H9 (cell line): Measurements from ENCODE around the gene VWA5B1. TPM values are rescaled to one million over a fixed set of nuclear protein-coding genes. Genes with fewer than 3 reads are reported as not detected.

Experiments
- DNase-seq: peaks from one replicate; pipeline ENCODE4 v3.0.0-alpha.2; 2017
- H2AFZ ChIP-seq: one replicate; pipeline ENCODE4 v1.6.1; 2013; ENCODE audit warnings: mild to moderate bottlenecking, low read length, control low read depth, moderate library complexity
- H2AK5ac ChIP-seq: 2 replicates; pipeline ENCODE4 v1.6.1; 2013; ENCODE audit warnings: low read length, control low read depth, mixed read lengths; ENCODE audit not compliant: insufficient read length
- H2BK120ac ChIP-seq: one replicate; pipeline ENCODE4 v1.6.1; 2013; ENCODE audit warnings: low read depth, mild to moderate bottlenecking, low read length, control low read depth, inconsistent platforms; ENCODE audit not compliant: poor library complexity, severe bottlenecking
- H2BK12ac ChIP-seq: 2 replicates; pipeline ENCODE4 v1.6.1; 2013; ENCODE audit warnings: low read length, control low read depth, mixed read lengths, low read depth; ENCODE audit not compliant: insufficient read length
- H2BK15ac ChIP-seq: 2 replicates; pipeline ENCODE4 v1.6.1; 2013; ENCODE audit warnings: low read depth, low read length, control low read depth
- H2BK20ac ChIP-seq: one replicate; pipeline ENCODE4 v1.6.1; 2013; ENCODE audit warnings: low read depth, mild to moderate bottlenecking, low read length, control low read depth, inconsistent platforms; ENCODE audit not compliant: poor library complexity, severe bottlenecking
- H2BK5ac ChIP-seq: 2 replicates; pipeline ENCODE4 v1.6.1; 2013; ENCODE audit warnings: low read length, control low read depth, mixed read lengths; ENCODE audit not compliant: insufficient read length
- H3K14ac ChIP-seq: 2 replicates; pipeline ENCODE4 v1.6.1; 2013; ENCODE audit warnings: low read length, control low read depth; ENCODE audit not compliant: insufficient read depth
- H3K18ac ChIP-seq: 2 replicates; pipeline ENCODE4 v1.6.1; 2013; ENCODE audit warnings: low read depth, mild to moderate bottlenecking, mixed read lengths, low read length, control low read depth; ENCODE audit not compliant: insufficient read length
- H3K23ac ChIP-seq: 2 replicates; pipeline ENCODE4 v1.6.1; 2013; ENCODE audit warnings: low read length, control low read depth, mixed read lengths, low read depth; ENCODE audit not compliant: insufficient read length
- H3K23me2 ChIP-seq: 2 replicates; pipeline ENCODE4 v1.6.1; 2013; ENCODE audit warnings: low read depth, mild to moderate bottlenecking, mixed read lengths, low read length, control low read depth; ENCODE audit not compliant: insufficient read length, poor library complexity, severe bottlenecking
- H3K27ac ChIP-seq: 2 replicates; pipeline ENCODE4 v1.5.1; 2013; ENCODE audit warnings: low read length, control low read depth, mixed read lengths, low read depth; ENCODE audit not compliant: insufficient read length
- H3K27me3 ChIP-seq: 2 replicates; pipeline ENCODE4 v1.6.1; 2013; ENCODE audit warnings: low read length, control low read depth, inconsistent platforms; ENCODE audit not compliant: insufficient read depth
- H3K4ac ChIP-seq: 2 replicates; pipeline ENCODE4 v1.6.1; 2013; ENCODE audit warnings: low read depth, mild to moderate bottlenecking, control low read depth, inconsistent platforms, low read length, moderate library complexity
- H3K4me1 ChIP-seq: 2 replicates; pipeline ENCODE4 v1.6.1; 2013; ENCODE audit warnings: low read length, control low read depth, inconsistent platforms; ENCODE audit not compliant: insufficient read depth
- H3K4me2 ChIP-seq: 2 replicates; pipeline ENCODE4 v1.6.1; 2013; ENCODE audit warnings: low read length, control low read depth, mixed read lengths; ENCODE audit not compliant: insufficient read length, insufficient read depth
- H3K56ac ChIP-seq: 2 replicates; pipeline ENCODE4 v1.6.1; 2013; ENCODE audit warnings: low read depth, mild to moderate bottlenecking, mixed read lengths, low read length, control low read depth; ENCODE audit not compliant: insufficient read length
- H3K79me1 ChIP-seq: 2 replicates; pipeline ENCODE4 v1.6.1; 2013; ENCODE audit warnings: low read depth, mild to moderate bottlenecking, moderate library complexity, low read length, control low read depth, inconsistent platforms; ENCODE audit not compliant: insufficient read depth, poor library complexity, severe bottlenecking
- H3K79me2 ChIP-seq: 2 replicates; pipeline ENCODE4 v1.6.1; 2013; ENCODE audit warnings: low read length, control low read depth, inconsistent platforms; ENCODE audit not compliant: insufficient read depth
- H3K9ac ChIP-seq: 2 replicates; pipeline ENCODE4 v1.6.1; 2013; ENCODE audit warnings: low read length, control low read depth, mixed read lengths; ENCODE audit not compliant: insufficient read length; ENCODE audit errors: extremely low read depth
- H3K9me3 ChIP-seq: one replicate; pipeline ENCODE4 v1.6.1; 2013; ENCODE audit warnings: low read depth, low read length, inconsistent platforms; ENCODE audit not compliant: control insufficient read depth
- H3T11ph ChIP-seq: one replicate; pipeline ENCODE4 v1.6.1; 2013; ENCODE audit warnings: mild to moderate bottlenecking, low read length, control low read depth, inconsistent platforms
- H4K20me1 ChIP-seq: one replicate; pipeline ENCODE4 v1.6.1; 2013; ENCODE audit not compliant: control insufficient read depth, insufficient read length, insufficient read depth
- H4K5ac ChIP-seq: 2 replicates; pipeline ENCODE4 v1.6.1; 2013; ENCODE audit warnings: low read depth, mild to moderate bottlenecking, mixed read lengths, low read length, control low read depth; ENCODE audit not compliant: insufficient read length
- H4K8ac ChIP-seq: replicated peaks from 2 replicates; pipeline ENCODE4 v1.6.1; 2013; ENCODE audit warnings: low read length, control low read depth, mixed read lengths, low read depth; ENCODE audit not compliant: insufficient read length
- H4K91ac ChIP-seq: 2 replicates; pipeline ENCODE4 v1.6.1; 2013; ENCODE audit warnings: low read depth, mild to moderate bottlenecking, moderate library complexity, mixed read lengths, low read length, control low read depth; ENCODE audit not compliant: insufficient read length
- H3K27ac Mint-ChIP-seq, 3 experiments: 2 replicates in 2 of 3; 3 replicates in 1 of 3; pipeline ENCODE4 v1.8.0; 2020 to 2021; ENCODE audit warnings: mixed read lengths in 3 of 3, mild to moderate bottlenecking in 1 of 3, moderate library complexity in 1 of 3
- H3K27me3 Mint-ChIP-seq: 2 replicates; pipeline ENCODE4 v1.8.0; 2021; ENCODE audit warnings: low read depth, mild to moderate bottlenecking, moderate library complexity, mixed read lengths
- H3K36me3 Mint-ChIP-seq, 3 experiments: 2 replicates in 2 of 3; 3 replicates in 1 of 3; pipeline ENCODE4 v1.8.0; 2020 to 2021; ENCODE audit warnings: low read depth in 3 of 3, mixed read lengths in 3 of 3; ENCODE audit not compliant: insufficient read depth in 1 of 3
- H3K4me1 Mint-ChIP-seq, 2 experiments: 2 replicates each; pipeline ENCODE4 v1.8.0; 2020; ENCODE audit warnings: mixed read lengths in 2 of 2
- H3K4me3 Mint-ChIP-seq, 2 experiments: 2 replicates in 1 of 2; 3 replicates in 1 of 2; pipeline ENCODE4 v1.8.0; 2020 to 2021; ENCODE audit warnings: mild to moderate bottlenecking in 2 of 2, mixed read lengths in 2 of 2, moderate library complexity in 1 of 2
- H3K9me3 Mint-ChIP-seq, 2 experiments: 2 replicates in 1 of 2; 3 replicates in 1 of 2; pipeline ENCODE4 v1.8.0; 2020; ENCODE audit warnings: mild to moderate bottlenecking in 2 of 2, mixed read lengths in 2 of 2, moderate library complexity in 1 of 2
- WGBS: extraction: QIAGEN DNeasy Blood & Tissue Kit; methylation state at CpG from one replicate; pipeline ENCODE4 v1.1.7; 2013; ENCODE audit warnings: missing lambda C conversion rate, low lambda C conversion rate, mixed read lengths; ENCODE audit not compliant: insufficient read length; ENCODE audit errors: extremely low coverage; 5-methylcytosine and 5-hydroxymethylcytosine counted together
- total RNA-seq: library from RNA; stranded (reverse); gene quantifications from 2 replicates; pipeline ENCODE4 v1.2.1, GENCODE V29; 2021
- TF ChIP-seq, protein P1 (sequence below): fragments of 200-600 bp; sonication (generic); conservative IDR thresholded peaks from 3 replicates; pipeline ENCODE4 v1.8.0; 2021; ENCODE audit warnings: antibody characterized with exemption, mild to moderate bottlenecking

VWA5B1 gene
- total RNA-seq, 1 experiment from 2014 or later, result not detected

DNA sequence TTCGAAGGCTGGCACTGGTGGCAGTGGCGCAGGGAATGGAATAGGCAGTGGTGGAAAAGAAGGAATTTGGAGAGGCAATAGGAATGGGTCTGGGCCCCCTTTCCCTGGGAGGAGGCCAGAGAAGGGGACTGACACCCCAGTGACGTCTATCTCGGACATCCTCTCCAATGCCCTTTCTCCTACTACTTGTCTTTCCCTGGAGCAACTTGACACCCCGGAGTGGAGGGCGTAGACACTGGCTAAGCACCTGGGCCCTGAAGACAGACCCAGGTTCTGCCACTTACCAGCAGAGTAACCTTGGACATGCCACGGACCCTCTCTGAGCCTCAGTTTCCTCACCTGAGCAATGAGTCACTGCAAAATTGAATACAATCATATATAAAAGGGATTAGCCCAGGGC lies 108.5 kb downstream of the VWA5B1 start:
- TF ChIP-seq, protein P1, sequence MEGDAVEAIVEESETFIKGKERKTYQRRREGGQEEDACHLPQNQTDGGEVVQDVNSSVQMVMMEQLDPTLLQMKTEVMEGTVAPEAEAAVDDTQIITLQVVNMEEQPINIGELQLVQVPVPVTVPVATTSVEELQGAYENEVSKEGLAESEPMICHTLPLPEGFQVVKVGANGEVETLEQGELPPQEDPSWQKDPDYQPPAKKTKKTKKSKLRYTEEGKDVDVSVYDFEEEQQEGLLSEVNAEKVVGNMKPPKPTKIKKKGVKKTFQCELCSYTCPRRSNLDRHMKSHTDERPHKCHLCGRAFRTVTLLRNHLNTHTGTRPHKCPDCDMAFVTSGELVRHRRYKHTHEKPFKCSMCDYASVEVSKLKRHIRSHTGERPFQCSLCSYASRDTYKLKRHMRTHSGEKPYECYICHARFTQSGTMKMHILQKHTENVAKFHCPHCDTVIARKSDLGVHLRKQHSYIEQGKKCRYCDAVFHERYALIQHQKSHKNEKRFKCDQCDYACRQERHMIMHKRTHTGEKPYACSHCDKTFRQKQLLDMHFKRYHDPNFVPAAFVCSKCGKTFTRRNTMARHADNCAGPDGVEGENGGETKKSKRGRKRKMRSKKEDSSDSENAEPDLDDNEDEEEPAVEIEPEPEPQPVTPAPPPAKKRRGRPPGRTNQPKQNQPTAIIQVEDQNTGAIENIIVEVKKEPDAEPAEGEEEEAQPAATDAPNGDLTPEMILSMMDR, result no peak
- Histone ChIP-seq H3T11ph (no peak overlapping the region), H2BK12ac (no peak overlapping the region), H3K79me1 (no peaks in the 10 kb centered on the region), H2BK15ac (no peak overlapping the region), H3K27ac (no peak overlapping the region), H4K91ac (no peak overlapping the region), H2AK5ac (no peak overlapping the region), H2BK120ac (no peak overlapping the region), H3K23ac (no peak overlapping the region), H4K20me1 (no peaks in the 10 kb centered on the region), H3K4me2 (no peak overlapping the region), H3K18ac (no peak overlapping the region), H4K5ac (no peak overlapping the region), H3K14ac (no peak overlapping the region), H4K8ac (no peak overlapping the region), H3K4ac (no peak overlapping the region), H2AFZ (no peak overlapping the region), H3K4me1 (no peaks in the 10 kb centered on the region), H2BK5ac (no peak overlapping the region), H3K9ac (no peak overlapping the region), H3K56ac (no peak overlapping the region), H3K79me2 (no peaks in the 10 kb centered on the region), H3K23me2 (no peaks in the 10 kb centered on the region), H3K9me3 (no peaks in the 10 kb centered on the region), H3K27me3 (peaks cover 22% of the 10 kb centered on the region; the same call in 1 of the 2 replicates), H2BK20ac (no peak overlapping the region)
- Mint-ChIP-seq H3K9me3 (peaks cover 4 to 6% of the 10 kb centered on the region in 2 experiments; a peak in 2 of 5 replicates), H3K36me3 (no peaks in the 10 kb centered on the region), H3K27me3 (peaks cover 97% of the 10 kb centered on the region), H3K27ac (no peak overlapping the region), H3K4me3 (no peak overlapping the region), H3K4me1 (peaks cover 6 to 19% of the 10 kb centered on the region in 2 experiments)
- WGBS, result no CpG with 5 or more reads among the region's 7 CpGs
- DNase-seq, result no peak
